Right cardiac atrium (tissue), 5 donors: ENCODE results near the gene VSTM4. TPM values are rescaled to one million over a fixed set of nuclear protein-coding genes. Genes with fewer than 3 reads are reported as not detected.

ENCODE experiments used
- ATAC-seq, 2 donors: fragments of 200-7000 bp; cut with Tn5 transposase; one replicate each; pipeline versions ENCODE4 v1.8.0 to v1.9.1; 2020; ENCODE audit warnings: moderate library complexity in 2 of 2, mild to moderate bottlenecking in 1 of 2
- DNase-seq, 3 donors: peaks; one replicate each; pipeline ENCODE4 v3.0.0-alpha.2; 2020
- H3K27ac ChIP-seq: one replicate; pipeline ENCODE4 v1.5.1; 2013; ENCODE audit warnings: mild to moderate bottlenecking, low read length, control low read depth, moderate library complexity
- H3K27me3 ChIP-seq: one replicate; pipeline ENCODE4 v1.6.1; 2013; ENCODE audit not compliant: control insufficient read depth, insufficient read depth
- H3K4me1 ChIP-seq: one replicate; pipeline ENCODE4 v1.6.1; 2013; ENCODE audit warnings: low read length; ENCODE audit not compliant: control insufficient read depth, insufficient read depth
- H3K4me3 ChIP-seq: one replicate; pipeline ENCODE4 v1.5.1; 2013; ENCODE audit warnings: low read length, control low read depth
- H3K9me3 ChIP-seq: one replicate; pipeline ENCODE4 v1.6.1; 2013; ENCODE audit warnings: low read length; ENCODE audit not compliant: control insufficient read depth
- WGBS: extraction: QIAGEN DNeasy Blood & Tissue Kit; methylation state at CpG from one replicate; pipeline ENCODE4 v1.1.7; 2013; 5-methylcytosine and 5-hydroxymethylcytosine counted together
- intact Hi-C, 4 donors: fragments of 100-400 bp; cut with DNase I; formaldehyde crosslinking; loops; one replicate each; pipeline versions ENCODE4 v1.11.0 to v1.14.0; 2022 to 2023
- polyA plus RNA-seq: library from polyadenylated mRNA; stranded (reverse); fragments of 200-250 nt; gene quantifications from one replicate; pipeline ENCODE4 v1.2.3, GENCODE V29; 2013
- total RNA-seq, 4 donors: library from RNA; stranded (reverse); fragmentation: NEBNext Ultra II Directional; extraction: Animal tissue kit (Norgen Biotek cat#: 25700); gene quantifications; one replicate each; pipeline ENCODE4 v1.2.1, GENCODE V29; 2021
- donor health status: healthy with polysubstance abuse.
- donor health status: DM: no; HTN: yes; CAD: no.
- donor health status: DM: no; HTN: no; CAD: no.
- donor health status: DM: no; HTN: yes; CAD: no; lungs with severe emphysema.
- donor health status: DM: yes; HTN: yes; CAD: no.

VSTM4 gene
- total and polyA plus RNA-seq, 5 donors = 9.9 to 23.8 (median 21.4) TPM

DNA sequence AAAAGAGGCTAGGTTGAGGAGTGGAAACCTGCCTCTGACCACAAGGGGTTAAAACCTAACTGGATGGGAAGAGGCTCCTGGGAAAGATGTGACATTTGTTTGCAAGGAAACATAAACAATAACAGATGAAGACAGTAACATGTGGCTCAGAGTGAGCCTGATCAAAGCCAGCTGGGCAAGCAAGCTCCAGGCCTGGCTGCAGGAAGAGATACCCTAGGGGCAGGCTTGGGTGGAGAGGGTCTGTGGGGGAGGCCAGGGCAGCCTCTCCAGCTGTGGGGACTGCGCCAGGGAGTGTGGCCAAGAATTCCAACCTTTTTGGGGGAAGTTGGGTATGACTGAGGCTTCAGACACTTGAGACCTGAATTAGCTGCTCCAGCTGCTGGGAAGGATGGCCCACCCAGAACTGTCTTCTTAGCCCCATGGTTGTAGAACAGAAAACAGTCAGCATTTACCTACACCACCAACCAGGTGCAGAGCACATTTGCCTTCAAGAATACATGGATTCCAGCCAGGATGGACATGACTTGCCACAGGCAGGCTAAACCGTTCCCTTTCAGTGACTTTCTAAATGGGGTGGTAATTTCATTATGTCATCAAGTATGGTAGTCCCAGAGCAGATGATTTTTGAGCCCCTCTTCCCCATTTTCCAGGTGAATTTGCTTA is 28.9 kb upstream of the VSTM4 start:
- H3K27ac ChIP-seq = no peak overlapping the region
- H3K9me3 ChIP-seq = no peaks in the 10 kb centered on the region
- no peak for DNase-seq
- intact Hi-C loops = no loop called here
- H3K4me3 ChIP-seq = no peak overlapping the region
- no peaks in the 10 kb centered on the region for H3K27me3 ChIP-seq
- 71% methylated on average over 2 of the region's 2 CpGs for WGBS
- ATAC-seq = no peak
- H3K4me1 ChIP-seq = peaks cover 8% of the 10 kb centered on the region

DNA sequence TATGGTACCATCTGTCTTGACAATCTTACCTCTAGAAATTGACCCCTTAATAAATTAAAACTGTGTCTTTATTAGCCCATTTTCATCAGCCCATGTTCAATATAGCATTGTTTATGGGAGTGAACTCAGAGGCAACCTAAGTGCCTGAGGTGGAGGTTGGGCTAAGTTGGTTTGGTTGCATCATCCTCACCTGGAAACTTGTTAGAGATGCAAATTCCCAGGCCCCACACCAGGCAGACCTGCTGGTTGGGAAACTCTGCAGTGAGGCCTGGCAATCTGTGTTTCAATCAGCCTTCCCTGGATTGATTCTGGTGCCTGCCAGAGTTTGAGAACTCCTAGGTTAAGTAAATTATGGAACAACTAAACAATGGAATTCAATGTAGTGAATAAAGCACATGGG is 27.9 kb upstream of the VSTM4 start:
- ATAC-seq = no peak

DNA sequence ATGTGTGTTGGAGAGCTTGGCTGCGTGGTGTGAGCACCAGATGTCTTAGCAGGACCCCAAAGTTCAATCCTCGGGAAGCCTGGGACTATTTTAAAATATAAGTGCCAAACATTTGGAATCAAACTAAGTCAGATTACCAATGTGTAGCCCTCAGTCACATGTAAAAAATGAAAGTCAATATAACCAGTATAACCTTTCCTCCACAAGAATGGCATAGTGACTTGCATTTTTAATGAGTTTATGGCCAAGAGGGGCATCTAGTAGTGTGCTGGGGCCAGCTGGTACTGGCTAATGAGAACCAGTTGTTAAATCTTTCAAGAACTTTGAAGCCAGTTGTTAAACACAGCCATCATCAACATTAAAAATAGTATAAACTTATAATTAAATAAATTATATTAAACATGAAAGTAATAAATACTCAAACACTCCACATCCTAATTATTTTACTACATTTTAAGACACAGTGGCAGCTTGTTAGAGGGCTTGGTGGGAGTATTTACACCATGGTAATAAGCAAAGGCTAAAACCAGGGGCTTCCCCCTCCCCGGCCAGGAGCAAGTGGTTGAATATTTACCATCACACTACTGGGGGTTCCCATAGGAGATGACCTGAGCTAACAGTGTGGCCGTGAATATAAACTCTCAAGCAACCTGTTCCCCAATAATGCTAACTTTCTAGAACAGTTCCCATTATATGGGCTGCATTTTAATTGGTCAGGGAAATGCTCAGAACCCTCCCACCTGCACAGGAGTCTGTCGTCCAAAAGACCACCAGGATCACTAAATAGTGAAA is 26.4 kb upstream of the VSTM4 start:
- ATAC-seq (no peak), DNase-seq (no peak)
- no peaks in the 10 kb centered on the region for H3K27me3 ChIP-seq
- 85% methylated on average over 5 of the region's 5 CpGs for WGBS
- H3K4me1 ChIP-seq = peaks cover 12% of the 10 kb centered on the region
- H3K27ac ChIP-seq = no peak overlapping the region
- intact Hi-C loops = no loop called here
- H3K9me3 ChIP-seq = no peaks in the 10 kb centered on the region
- H3K4me3 ChIP-seq = no peak overlapping the region

More for the DNA sequence above, 27.9 kb upstream of the VSTM4 start:
- H3K27me3 ChIP-seq = no peaks in the 10 kb centered on the region
- no peaks in the 10 kb centered on the region for H3K9me3 ChIP-seq
- intact Hi-C loops = no loop called here
- H3K4me3 ChIP-seq = no peak overlapping the region
- peaks cover 12% of the 10 kb centered on the region for H3K4me1 ChIP-seq
- DNase-seq = no peak
- H3K27ac ChIP-seq = no peak overlapping the region

DNA sequence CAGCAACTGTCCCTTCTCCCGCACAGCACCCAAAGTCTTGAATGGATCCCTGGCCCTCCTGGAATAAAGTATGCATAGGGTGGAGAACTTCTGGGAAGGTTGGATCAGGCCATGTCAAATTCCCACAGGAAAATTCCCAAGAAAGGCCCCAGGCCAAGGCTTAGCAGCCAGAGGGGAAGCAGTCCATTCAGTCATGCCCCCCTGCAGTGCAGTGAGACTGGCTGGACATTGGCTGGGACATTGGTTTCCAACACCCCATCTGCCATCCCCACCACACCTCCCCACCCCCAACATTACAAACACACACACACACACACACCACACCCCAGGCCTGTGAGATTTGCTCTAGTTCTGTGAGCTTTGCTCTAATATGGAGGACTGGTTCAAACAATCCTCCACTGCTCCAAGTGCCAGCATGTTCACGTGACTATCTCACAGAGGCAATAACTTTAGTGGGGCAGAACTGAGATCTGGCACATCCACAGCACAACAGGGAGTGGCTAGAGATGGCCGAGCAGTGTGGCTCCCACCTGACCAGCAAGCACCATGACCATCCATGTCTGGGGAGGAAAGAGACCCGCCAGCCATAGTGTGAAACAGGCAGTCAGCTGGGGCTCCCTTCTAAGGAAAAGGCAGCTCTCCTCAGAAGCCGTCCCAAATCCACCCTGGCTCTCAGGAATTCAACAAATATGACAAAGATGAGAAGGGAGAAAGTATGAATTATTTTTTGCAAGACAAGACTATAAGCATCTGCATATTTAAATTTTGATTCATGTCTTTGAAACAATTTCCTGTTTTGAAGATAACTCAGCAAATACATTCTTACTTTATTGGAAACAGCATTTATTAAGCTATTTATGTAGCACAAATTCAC is 25.2 kb upstream of the VSTM4 start:
- WGBS = 85% methylated on average over 5 of the region's 5 CpGs
- no peak overlapping the region for H3K4me3 ChIP-seq
- no peak for ATAC-seq
- no peaks in the 10 kb centered on the region for H3K9me3 ChIP-seq
- no peak overlapping the region for H3K27ac ChIP-seq
- intact Hi-C loops = no loop called here
- H3K4me1 ChIP-seq = peaks cover 12% of the 10 kb centered on the region
- H3K27me3 ChIP-seq = no peaks in the 10 kb centered on the region
- no peak for DNase-seq

DNA sequence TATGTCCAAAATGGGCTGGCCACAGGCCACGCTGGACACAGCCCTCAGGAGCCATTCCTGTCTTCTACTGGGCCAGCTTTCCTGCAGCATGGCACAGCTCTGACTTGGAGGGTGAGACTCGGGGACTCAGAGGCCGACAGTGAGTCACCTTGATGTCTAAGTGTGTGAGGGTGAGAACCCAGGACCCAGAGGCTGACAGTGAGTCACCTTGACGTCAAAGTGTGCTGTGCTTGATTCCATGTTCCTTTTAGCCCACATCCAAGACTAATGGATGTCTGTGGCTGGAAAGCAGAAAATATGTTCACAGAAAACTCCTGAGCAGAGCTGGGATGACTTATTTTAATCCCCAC is 24.5 kb upstream of the VSTM4 start:
- intact Hi-C loops = no loop called here
- Histone ChIP-seq H3K4me1 (peaks cover 12% of the 10 kb centered on the region), H3K27me3 (no peaks in the 10 kb centered on the region), H3K9me3 (no peaks in the 10 kb centered on the region), H3K4me3 (no peak overlapping the region), H3K27ac (no peak overlapping the region)
- 87% methylated on average over 4 of the region's 4 CpGs for WGBS
- ATAC-seq = peak in 1 of 2 donors; percentile 26
- no peak for DNase-seq

DNA sequence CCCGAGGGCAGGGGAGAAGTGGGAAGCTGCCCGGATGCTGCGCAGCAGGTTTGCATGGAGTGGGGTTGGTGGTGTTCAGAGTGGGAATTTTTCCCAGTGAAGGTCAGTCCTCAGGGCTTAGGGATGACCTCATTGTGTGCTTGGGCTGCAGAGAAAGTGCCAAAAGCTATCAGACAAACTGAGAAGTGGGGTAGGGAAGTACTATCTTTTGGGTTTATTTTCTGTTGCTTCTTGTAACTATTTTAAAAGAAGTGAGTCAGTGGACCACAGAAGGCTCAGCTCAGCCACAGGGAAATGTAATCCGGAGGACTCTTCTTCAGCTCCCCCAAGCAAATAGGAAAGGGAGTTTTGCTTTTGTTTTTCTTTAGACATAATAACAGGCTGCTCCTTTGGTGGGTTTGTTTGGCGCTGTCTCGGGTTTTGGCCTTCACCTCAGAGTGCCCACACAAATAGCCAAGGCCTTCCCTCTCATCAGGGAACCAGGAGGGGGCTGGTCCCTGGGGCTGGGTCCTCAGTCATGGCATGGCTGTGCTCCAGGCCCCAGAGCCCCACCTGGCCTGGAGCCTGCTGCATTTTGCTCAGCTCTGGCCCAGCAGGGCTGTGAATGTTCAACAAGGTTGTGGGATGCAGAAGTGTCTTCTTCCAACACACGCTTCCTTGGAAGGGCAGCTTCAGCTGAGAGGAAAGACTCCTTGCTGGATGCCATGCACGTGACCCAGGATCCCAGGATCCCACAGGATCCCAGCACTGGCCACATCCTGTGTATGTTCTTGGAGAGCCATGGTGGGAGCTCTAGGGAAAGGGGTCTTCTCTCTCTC is 23.9 kb upstream of the VSTM4 start:
- Histone ChIP-seq H3K27ac (peak overlapping the region; percentile 48), H3K27me3 (no peaks in the 10 kb centered on the region), H3K4me1 (peaks cover 12% of the 10 kb centered on the region), H3K9me3 (no peaks in the 10 kb centered on the region), H3K4me3 (no peak overlapping the region)
- WGBS = 59% methylated on average over 8 of the region's 8 CpGs
- ATAC-seq = peak; percentile 61 to 64
- DNase-seq = peak in 1 of 3 donors; percentile 51
- intact Hi-C loops = no loop called here

DNA sequence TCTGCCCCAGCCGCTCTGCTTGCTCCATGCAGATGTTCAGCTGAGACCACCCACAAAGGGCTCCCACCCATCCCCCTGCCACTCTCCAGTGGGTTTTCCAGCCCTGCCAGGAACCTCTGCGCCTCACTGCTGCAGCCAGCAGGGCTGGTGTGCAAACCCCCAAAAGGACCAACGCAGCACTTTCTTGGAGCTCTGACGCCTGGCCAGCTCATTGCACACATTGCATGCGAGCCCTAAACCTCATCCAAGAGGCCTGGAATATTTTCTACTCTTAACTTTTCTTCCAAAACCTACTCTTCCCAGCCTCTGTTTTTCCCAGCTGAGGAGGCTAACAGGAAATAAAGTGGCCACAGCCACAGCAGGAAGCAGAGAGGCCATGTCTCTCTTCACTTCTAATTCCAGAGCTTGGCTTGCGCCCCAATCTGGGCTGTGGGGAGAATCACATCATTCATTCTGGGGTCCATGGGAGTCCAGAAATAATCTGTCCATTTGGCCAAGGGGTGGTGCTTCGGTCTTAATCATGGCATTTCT is 23.1 kb upstream of the VSTM4 start:
- no peak overlapping the region for H3K4me3 ChIP-seq
- 70% methylated on average over 7 of the region's 7 CpGs for WGBS
- H3K27me3 ChIP-seq = no peaks in the 10 kb centered on the region
- H3K27ac ChIP-seq = no peak overlapping the region
- ATAC-seq (peak; percentile 28 to 45), DNase-seq (peak; percentile 35 to 80 (median 69))
- peaks cover 9% of the 10 kb centered on the region for H3K4me1 ChIP-seq
- H3K9me3 ChIP-seq = no peaks in the 10 kb centered on the region
- intact Hi-C loops = no loop called here

DNA sequence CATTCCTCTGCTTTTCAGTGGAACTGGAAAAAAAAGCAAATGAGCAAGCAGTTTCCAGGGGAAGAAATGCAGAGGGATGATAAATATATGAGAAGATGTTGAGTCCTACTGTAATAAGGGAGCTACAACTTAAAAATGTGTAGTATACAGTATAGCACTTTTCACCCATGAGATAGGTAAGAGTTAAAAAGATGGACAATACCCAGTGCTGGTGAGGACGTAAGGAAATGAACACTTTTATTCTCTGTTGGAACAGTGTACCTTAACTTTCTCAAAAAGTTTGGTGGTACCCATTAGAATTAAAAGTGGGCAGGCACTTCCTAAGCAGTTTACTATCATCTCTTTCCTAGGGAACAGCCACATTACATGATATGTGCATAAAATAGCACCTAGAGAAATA is 21.2 kb upstream of the VSTM4 start:
- 51% methylated on average over 1 of the region's 1 CpG for WGBS
- ATAC-seq (no peak), DNase-seq (no peak)
- Histone ChIP-seq H3K27me3 (no peaks in the 10 kb centered on the region), H3K4me1 (peaks cover 9% of the 10 kb centered on the region), H3K27ac (no peak overlapping the region), H3K4me3 (no peak overlapping the region), H3K9me3 (no peaks in the 10 kb centered on the region)
- intact Hi-C loops = no loop called here

DNA sequence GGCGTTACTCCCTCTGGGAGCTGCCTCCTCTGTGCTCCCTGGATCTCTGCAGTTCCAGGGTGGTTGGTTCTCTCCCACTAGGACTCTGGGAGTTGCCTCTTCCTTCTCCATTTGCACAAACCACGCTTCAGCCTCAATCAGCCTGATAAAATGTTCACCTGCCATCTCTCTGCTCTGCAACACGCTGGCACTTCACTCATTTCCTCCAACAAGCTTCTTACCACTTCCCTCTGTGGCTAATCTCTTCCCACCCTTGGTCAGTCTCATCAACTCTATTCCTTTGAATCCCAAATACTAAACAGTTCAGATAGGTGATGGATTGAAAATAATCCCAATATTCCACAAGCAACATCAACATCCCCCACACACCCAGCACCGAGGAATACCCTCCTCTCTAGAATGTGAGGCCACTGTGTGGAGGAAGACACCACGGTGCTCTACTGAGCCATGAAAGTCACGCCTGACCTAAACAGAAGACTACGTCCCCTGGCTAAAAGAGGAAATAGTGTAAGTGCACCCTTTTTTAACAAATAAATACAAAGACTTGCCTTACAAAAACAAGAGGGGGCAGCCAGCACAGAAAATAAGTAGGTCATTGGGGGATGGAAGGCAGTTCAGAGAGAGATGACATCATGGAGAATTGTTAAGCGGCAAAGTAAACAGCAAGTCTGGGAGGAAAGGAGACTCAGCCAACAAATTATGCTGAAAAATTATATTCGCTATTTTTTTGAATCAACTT is 20.4 kb upstream of the VSTM4 start:
- H3K9me3 ChIP-seq = no peaks in the 10 kb centered on the region
- intact Hi-C loops = no loop called here
- peak overlapping the region; percentile 32 for H3K27ac ChIP-seq
- ATAC-seq (peak in 1 of 2 donors; percentile 38), DNase-seq (no peak)
- 47% methylated on average over 9 of the region's 9 CpGs for WGBS
- no peak overlapping the region for H3K4me3 ChIP-seq
- H3K27me3 ChIP-seq = no peaks in the 10 kb centered on the region
- H3K4me1 ChIP-seq = peaks cover 9% of the 10 kb centered on the region

DNA sequence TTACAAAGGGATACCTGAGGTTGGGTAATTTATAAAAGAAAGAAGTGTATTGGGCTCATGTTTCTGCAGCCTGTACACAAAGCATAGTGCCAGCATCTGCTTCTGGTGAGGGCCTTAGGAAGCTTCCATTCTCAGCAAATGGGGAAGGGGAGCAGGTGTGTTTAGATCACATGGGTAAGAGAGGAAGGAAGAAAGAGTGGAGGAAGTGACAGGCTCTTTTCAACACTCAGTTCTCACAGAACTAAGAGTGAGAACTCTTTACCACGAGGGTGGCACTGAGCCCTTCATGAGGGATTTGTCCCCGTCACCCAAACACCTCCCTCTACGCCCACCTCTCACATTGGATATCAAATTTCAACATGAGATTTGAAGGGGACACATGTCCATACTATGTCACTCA is 19.0 kb upstream of the VSTM4 start:
- Histone ChIP-seq H3K27me3 (no peaks in the 10 kb centered on the region), H3K4me1 (peaks cover 5% of the 10 kb centered on the region), H3K4me3 (no peak overlapping the region), H3K9me3 (no peaks in the 10 kb centered on the region), H3K27ac (no peak overlapping the region)
- DNase-seq (no peak), ATAC-seq (no peak)
- 60% methylated on average over 3 of the region's 3 CpGs for WGBS
- intact Hi-C loops = no loop called here
